GM23338 (cell line): ENCODE results near the gene AGAP1. TPM values are rescaled to one million over a fixed set of nuclear protein-coding genes. Genes with fewer than 3 reads are reported as not detected.

Experiments used
- ATAC-seq: fragments of 200-7000 bp; cut with Tn5 transposase; 3 replicates; pipeline ENCODE4 v1.9.1; 2020
- DNase-seq: peaks from one replicate; pipeline ENCODE4 v3.0.0-alpha.2; 2015; ENCODE audit warnings: low spot score
- H2AFZ ChIP-seq: fragments of 200-600 bp; sonication (generic); 2 replicates; pipeline ENCODE4 v1.8.0; 2016; ENCODE audit warnings: antibody characterized with exemption, mild to moderate bottlenecking, moderate library complexity
- H3F3A ChIP-seq: fragments of 200-600 bp; sonication (generic); replicated peaks from 2 replicates; pipeline ENCODE4 v1.8.0; 2017; ENCODE audit warnings: antibody characterized with exemption, mixed run types, low read depth
- H3K27ac ChIP-seq: fragments of 200-600 bp; sonication (generic); 2 replicates; pipeline ENCODE4 v1.6.1; 2016; ENCODE audit warnings: low read depth
- H3K27me3 ChIP-seq: fragments of 200-600 bp; sonication (generic); 2 replicates; pipeline ENCODE4 v1.8.0; 2016; ENCODE audit warnings: mild to moderate bottlenecking, mixed run types, moderate library complexity; ENCODE audit not compliant: insufficient read depth
- H3K36me3 ChIP-seq: fragments of 200-600 bp; sonication (generic); 2 replicates; pipeline ENCODE4 v1.8.0; 2016; ENCODE audit warnings: mild to moderate bottlenecking; ENCODE audit not compliant: insufficient read depth
- H3K4me1 ChIP-seq: fragments of 200-600 bp; sonication (generic); 2 replicates; pipeline ENCODE4 v1.8.0; 2016; ENCODE audit warnings: mild to moderate bottlenecking, moderate library complexity; ENCODE audit not compliant: insufficient read depth
- H3K4me2 ChIP-seq: fragments of 200-600 bp; sonication (generic); 2 replicates; pipeline ENCODE4 v1.7.1; 2017; ENCODE audit warnings: mixed run types
- H3K4me3 ChIP-seq: fragments of 200-600 bp; sonication (generic); 2 replicates; pipeline ENCODE4 v1.6.1; 2016; ENCODE audit warnings: mixed run types
- H3K79me2 ChIP-seq: fragments of 200-600 bp; sonication (generic); replicated peaks from 2 replicates; pipeline ENCODE4 v1.8.0; 2017; ENCODE audit warnings: mild to moderate bottlenecking; ENCODE audit not compliant: insufficient read depth
- H3K9me2 ChIP-seq: fragments of 200-600 bp; sonication (generic); 2 replicates; pipeline ENCODE4 v1.8.0; 2017; ENCODE audit not compliant: insufficient read depth
- H4K20me1 ChIP-seq: fragments of 200-600 bp; sonication (generic); replicated peaks from 2 replicates; pipeline ENCODE4 v1.8.0; 2017; ENCODE audit warnings: mild to moderate bottlenecking; ENCODE audit not compliant: insufficient read depth
- H3K27ac Mint-ChIP-seq: 2 replicates; pipeline ENCODE4 v1.8.0; 2020; ENCODE audit warnings: inconsistent platforms, mild to moderate bottlenecking, moderate library complexity, mixed read lengths
- H3K27me3 Mint-ChIP-seq: 3 replicates; pipeline ENCODE4 v1.8.0; 2022; ENCODE audit warnings: low read depth, mild to moderate bottlenecking, moderate library complexity, mixed read lengths, inconsistent platforms; ENCODE audit not compliant: insufficient read depth, poor library complexity
- H3K36me3 Mint-ChIP-seq: 3 replicates; pipeline ENCODE4 v1.8.0; 2021; ENCODE audit warnings: low read depth, mild to moderate bottlenecking, inconsistent platforms, moderate library complexity, mixed read lengths
- H3K4me1 Mint-ChIP-seq: 3 replicates; pipeline ENCODE4 v1.8.0; 2020; ENCODE audit warnings: mild to moderate bottlenecking, inconsistent platforms, mixed read lengths
- H3K4me3 Mint-ChIP-seq: 3 replicates; pipeline ENCODE4 v1.8.0; 2021; ENCODE audit warnings: moderate library complexity, mild to moderate bottlenecking, inconsistent platforms, mixed read lengths
- H3K9me3 Mint-ChIP-seq: 3 replicates; pipeline ENCODE4 v1.8.0; 2020; ENCODE audit warnings: moderate library complexity, mild to moderate bottlenecking, inconsistent platforms, mixed read lengths
- CREB1 ChIP-seq: fragments of 250-450 bp; sonication (Bioruptor Pico); IDR thresholded peaks from 2 replicates; pipeline ENCODE4 v1.5.0; 2020; ENCODE audit warnings: low read depth, mild to moderate bottlenecking, moderate library complexity
- ETS1 ChIP-seq: IDR thresholded peaks from 2 replicates; pipeline ENCODE4 v1.6.1; 2016; ENCODE audit warnings: antibody characterized with exemption
- EZH2 ChIP-seq: fragments of 200-600 bp; sonication (generic); IDR thresholded peaks from one replicate; pipeline ENCODE4 v1.8.0; 2017; ENCODE audit warnings: antibody characterized with exemption, mild to moderate bottlenecking, low read depth; ENCODE audit not compliant: unreplicated experiment
- EZH2phosphoT487 ChIP-seq: fragments of 200-600 bp; sonication (generic); IDR thresholded peaks from one replicate; pipeline ENCODE4 v1.8.1; 2018; ENCODE audit warnings: antibody characterized with exemption; ENCODE audit not compliant: unreplicated experiment
- JUNB ChIP-seq: IDR thresholded peaks from one replicate; pipeline ENCODE4 v1.6.1; 2016; ENCODE audit warnings: antibody characterized with exemption; ENCODE audit not compliant: unreplicated experiment
- NANOG ChIP-seq: IDR thresholded peaks from 2 replicates; pipeline ENCODE4 v1.6.1; 2016; ENCODE audit warnings: antibody characterized with exemption, borderline replicate concordance
- POLR2AphosphoS5 ChIP-seq: IDR thresholded peaks from 2 replicates; pipeline ENCODE4 v1.6.1; 2016; ENCODE audit warnings: antibody characterized with exemption, low read depth
- REST ChIP-seq: IDR thresholded peaks from one replicate; pipeline ENCODE4 v1.6.1; 2018; ENCODE audit warnings: antibody characterized with exemption; ENCODE audit not compliant: unreplicated experiment
- STAT1 ChIP-seq: IDR thresholded peaks from one replicate; pipeline ENCODE4 v1.6.1; 2016; ENCODE audit warnings: antibody characterized with exemption; ENCODE audit not compliant: unreplicated experiment
- ZNF114 ChIP-seq: fragments of 250-450 bp; sonication (Bioruptor Pico); IDR thresholded peaks from 2 replicates; pipeline ENCODE4 v1.5.0; 2020; ENCODE audit warnings: mild to moderate bottlenecking, moderate library complexity
- ZNF331 ChIP-seq: fragments of 250-450 bp; sonication (Bioruptor Pico); IDR thresholded peaks from 2 replicates; pipeline ENCODE4 v1.5.0; 2020; ENCODE audit warnings: low read depth, mild to moderate bottlenecking, moderate library complexity
- ZNF462 ChIP-seq: fragments of 250-450 bp; sonication (Bioruptor Pico); IDR thresholded peaks from 2 replicates; pipeline ENCODE4 v1.5.0; 2020; ENCODE audit warnings: mild to moderate bottlenecking, moderate library complexity
- polyA plus RNA-seq: library from polyadenylated mRNA; unstranded; fragments of >200 nt; fragmentation: Nextera tagmentation; extraction: Ambion mirVana; gene quantifications from 2 replicates; pipeline ENCODE4 v1.2.1, GENCODE V29; 2016
- total RNA-seq: library from RNA; depleted of rRNA; stranded (reverse); fragments of >200 nt; shearing (Covaris generic); gene quantifications from 2 replicates; pipeline ENCODE4 v1.2.3, GENCODE V29; 2014

AGAP1 gene
- total and polyA plus RNA-seq, 2 experiments from 2014 or later = 13.3 to 27.9 TPM

- TF ChIP-seq ZNF462 (CRISPR knock-in tag) (no peak), ZNF331 (CRISPR knock-in tag) (no peak), CREB1 (CRISPR knock-in tag) (no peak)
Observed at GRCh38 chr2:235479604-235480003, 14.2 kb upstream of the AGAP1 start (continued).

- no peaks in the 10 kb centered on the region for H4K20me1 ChIP-seq
- H3K36me3 ChIP-seq = no peaks in the 10 kb centered on the region; the same call in 1 of the 2 replicates
- H3K27me3 ChIP-seq = no peaks in the 10 kb centered on the region
- DNase-seq (no peak), ATAC-seq (no peak)
- H2AFZ ChIP-seq = no peak overlapping the region
- no peaks in the 10 kb centered on the region for H3K4me1 Mint-ChIP-seq
- H3K79me2 ChIP-seq = no peaks in the 10 kb centered on the region
- H3K4me2 ChIP-seq = no peak overlapping the region
- no peak overlapping the region for H3K27ac Mint-ChIP-seq
- no peak overlapping the region for H3K4me3 ChIP-seq
- no peak overlapping the region for H3K27ac ChIP-seq
- peaks cover 1% of the 10 kb centered on the region for H3K27me3 Mint-ChIP-seq
- no peaks in the 10 kb centered on the region for H3K36me3 Mint-ChIP-seq
- no peak overlapping the region for H3K4me3 Mint-ChIP-seq
- H3K9me3 Mint-ChIP-seq = no peaks in the 10 kb centered on the region; the same call in 1 of the 3 replicates
- H3K9me2 ChIP-seq = no peaks in the 10 kb centered on the region
- H3F3A ChIP-seq = no peaks in the 10 kb centered on the region
- no peaks in the 10 kb centered on the region for H3K4me1 ChIP-seq
- TF ChIP-seq EZH2 (no peak), NANOG (no peak), JUNB (no peak), ETS1 (no peak), ZNF114 (CRISPR knock-in tag) (no peak), POLR2AphosphoS5 (no peak), REST (no peak), STAT1 (no peak), EZH2phosphoT487 (no peak), ZNF331 (CRISPR knock-in tag) (no peak)
Observed at GRCh38 chr2:235480614-235481013, 13.2 kb upstream of the AGAP1 start.
